Measurements from ENCODE around the gene SLC34A1. TPM values are rescaled to one million over a fixed set of nuclear protein-coding genes. Genes with fewer than 3 reads are reported as not detected.

Gene SLC34A1
- total RNA-seq, 1 donor from 2014 or later = not detected

DNA sequence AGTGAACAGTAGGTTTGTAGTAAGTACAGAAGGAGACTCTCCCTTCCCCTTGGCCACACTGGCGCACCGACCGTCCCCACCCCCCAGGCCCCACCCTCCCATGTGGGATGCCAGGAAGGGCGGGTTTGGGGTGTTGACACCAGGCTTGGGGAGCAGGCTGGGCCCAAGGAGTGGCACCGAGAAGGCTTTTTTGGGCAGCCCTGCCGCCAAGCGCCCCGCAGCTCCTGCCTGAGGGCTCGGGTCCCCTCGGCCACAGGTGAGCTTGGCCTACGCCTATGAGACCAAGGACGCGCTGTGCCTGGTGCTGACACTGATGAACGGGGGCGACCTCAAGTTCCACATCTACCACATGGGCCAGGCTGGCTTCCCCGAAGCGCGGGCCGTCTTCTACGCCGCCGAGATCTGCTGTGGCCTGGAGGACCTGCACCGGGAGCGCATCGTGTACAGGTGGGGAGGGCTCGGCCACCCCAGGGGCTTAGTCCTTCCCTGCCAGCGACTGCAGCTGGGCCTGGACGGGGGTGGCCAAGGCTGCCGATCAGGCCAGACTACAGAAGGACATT, 49.5 kb downstream of the SLC34A1 start:
- TF ChIP-seq CTCF (conservative IDR thresholded peaks at IDR 0.05; ENCODE audit: low read depth, low read length) = no peak
- no peak for DNase-seq (ENCODE audit: low read depth)

DNA sequence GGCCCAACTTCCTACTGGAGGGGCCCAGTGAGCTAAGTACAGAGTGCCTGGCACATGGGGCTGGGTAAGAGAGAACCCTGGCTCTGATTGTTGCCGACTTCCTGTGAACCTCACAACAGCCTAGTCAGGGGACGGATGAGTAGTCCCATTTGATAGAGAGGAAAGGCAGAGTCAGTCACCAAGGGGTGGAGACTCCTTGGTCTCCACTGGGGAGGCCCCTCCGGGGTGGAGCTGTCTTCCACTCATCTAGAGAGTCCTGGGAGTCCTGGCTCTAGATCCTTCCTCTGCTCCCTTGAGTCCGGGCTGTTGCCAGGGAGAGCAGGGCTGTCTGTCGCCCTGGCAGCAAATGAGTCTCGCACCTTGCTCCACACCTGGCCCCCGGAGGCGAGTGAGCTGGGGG, 50.2 kb downstream of the SLC34A1 start:
- no peak for TF ChIP-seq CTCF (conservative IDR thresholded peaks at IDR 0.05; ENCODE audit: low read depth, low read length)

More for the DNA sequence above, 49.5 kb downstream of the SLC34A1 start:
- no peak overlapping the region for H3K4me3 ChIP-seq (ENCODE audit: low read depth, low read length)

DNA sequence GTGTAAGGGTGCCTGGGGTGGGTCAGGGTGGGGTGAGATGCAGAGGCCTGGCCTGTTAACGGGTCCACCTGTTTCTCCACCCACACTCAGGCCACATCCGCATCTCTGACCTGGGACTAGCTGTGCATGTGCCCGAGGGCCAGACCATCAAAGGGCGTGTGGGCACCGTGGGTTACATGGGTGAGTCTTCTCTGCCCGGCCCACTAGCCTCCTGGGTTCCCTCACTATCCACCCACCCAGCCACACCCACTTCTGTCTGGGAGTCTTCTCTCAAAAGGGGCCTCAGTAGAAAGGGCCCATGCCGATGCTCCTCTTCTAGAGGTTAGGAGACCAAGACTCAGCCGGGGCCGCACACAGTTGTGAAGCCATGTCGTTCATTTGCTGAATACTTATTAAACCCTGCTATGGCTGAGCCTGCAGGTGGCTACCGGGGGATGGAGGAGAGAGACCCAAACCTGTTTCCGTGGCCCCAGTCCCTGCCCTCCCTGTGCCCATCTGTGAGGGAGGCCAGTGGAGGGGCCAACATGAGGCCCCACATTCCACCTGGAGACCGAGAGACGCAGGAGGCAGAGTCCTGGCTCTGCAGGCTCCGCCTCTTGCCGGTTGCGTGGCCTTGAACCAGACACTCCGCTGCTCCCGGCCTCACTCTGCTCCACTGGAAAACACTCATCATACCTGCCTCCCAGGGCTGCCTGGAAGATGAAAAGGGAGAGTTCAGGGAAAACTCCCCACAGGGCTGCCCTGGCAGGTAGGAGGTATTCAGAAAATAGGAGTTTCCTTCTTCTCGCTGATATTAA, 50.9 kb downstream of the SLC34A1 start:
- no peak for DNase-seq (ENCODE audit: low read depth)
- TF ChIP-seq CTCF (conservative IDR thresholded peaks at IDR 0.05; ENCODE audit: low read depth, low read length) = no peak
- H3K4me3 ChIP-seq (ENCODE audit: low read depth, low read length) = no peak overlapping the region

More for the DNA sequence above, 50.2 kb downstream of the SLC34A1 start:
- DNase-seq (ENCODE audit: low read depth) = no peak
- H3K4me3 ChIP-seq (ENCODE audit: low read depth, low read length) = no peak overlapping the region

- no peak for TF ChIP-seq CTCF (conservative IDR thresholded peaks at IDR 0.05; ENCODE audit: low read depth, low read length)
- DNase-seq (ENCODE audit: low read depth) = no peak
- no peak overlapping the region for H3K4me3 ChIP-seq (ENCODE audit: low read depth, low read length)
These were observed 51.8 kb downstream of the SLC34A1 start for GRCh38 chr5:177435847-177436536.

DNA sequence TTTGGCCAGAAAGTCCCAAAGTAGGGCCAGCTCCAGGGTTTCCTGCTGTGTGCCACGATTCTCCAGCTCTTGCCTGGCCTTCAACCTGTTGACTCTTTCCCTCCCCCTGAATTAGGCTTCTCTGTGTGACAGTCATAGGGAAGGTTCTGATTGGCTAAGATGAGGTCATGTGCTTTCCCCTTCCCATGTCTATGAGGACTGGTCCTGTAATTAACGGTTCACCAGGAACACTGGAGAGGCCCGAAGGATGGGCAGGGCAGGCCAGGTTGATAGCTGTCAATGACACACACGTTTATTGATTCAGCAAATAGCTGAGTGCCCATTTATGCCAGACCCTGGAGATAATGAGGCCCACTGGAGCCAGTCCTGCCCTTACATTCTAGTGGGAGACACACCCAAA, 53.4 kb downstream of the SLC34A1 start:
- no peak overlapping the region for H3K4me3 ChIP-seq (ENCODE audit: low read depth, low read length)
- TF ChIP-seq CTCF (conservative IDR thresholded peaks at IDR 0.05; ENCODE audit: low read depth, low read length) = no peak
- DNase-seq (ENCODE audit: low read depth) = no peak

GRCh38 chr5:177438468-177438867, 54.2 kb downstream of the SLC34A1 start:
- no peak overlapping the region for H3K4me3 ChIP-seq (ENCODE audit: low read depth, low read length)
- TF ChIP-seq CTCF (conservative IDR thresholded peaks at IDR 0.05; ENCODE audit: low read depth, low read length) = no peak
- no peak for DNase-seq (ENCODE audit: low read depth)
